ENCODE results near the gene LSS.
"Not testable (repeated sequence)": the region's sequence is repeated elsewhere in the genome, so short reads cannot be mapped to it uniquely, and the experiment has no call there.

DNA sequence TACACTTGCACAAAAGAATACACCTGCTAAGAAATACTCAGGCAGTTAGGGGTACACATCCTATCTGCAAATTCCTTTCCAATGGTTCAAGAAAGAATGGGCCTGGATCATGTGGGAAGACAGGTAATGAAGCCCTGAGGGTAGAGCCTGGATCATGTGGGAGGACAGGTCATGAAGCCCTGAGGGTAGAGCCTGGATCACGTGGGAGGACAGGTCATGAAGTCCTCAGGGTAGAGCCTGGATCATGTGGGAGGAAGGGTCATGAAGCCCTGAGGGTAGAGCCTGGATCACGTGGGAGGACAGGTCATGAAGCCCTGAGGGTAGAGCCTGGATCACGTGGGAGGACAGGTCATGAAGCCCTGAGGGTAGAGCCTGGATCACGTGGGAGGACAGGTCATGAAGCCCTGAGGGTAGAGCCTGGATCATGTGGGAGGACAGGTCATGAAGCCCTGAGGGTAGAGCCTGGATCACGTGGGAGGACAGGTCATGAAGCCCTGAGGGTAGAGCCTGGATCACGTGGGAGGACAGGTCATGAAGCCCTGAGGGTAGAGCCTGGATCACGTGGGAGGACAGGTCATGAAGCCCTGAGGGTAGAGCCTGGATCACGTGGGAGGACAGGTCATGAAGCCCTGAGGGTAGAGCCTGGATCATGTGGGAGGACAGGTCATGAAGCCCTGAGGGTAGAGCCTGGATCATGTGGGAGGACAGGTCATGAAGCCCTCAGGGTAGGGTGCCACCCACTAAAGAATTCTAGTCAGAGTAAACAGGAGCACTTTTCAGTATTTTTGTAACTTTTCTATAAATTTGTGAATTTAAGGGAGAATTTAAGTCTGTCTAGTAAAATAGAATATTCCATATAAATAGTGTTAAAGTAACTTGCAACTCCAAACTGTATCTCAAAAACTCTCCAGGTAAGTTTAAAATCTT lies 27.4 kb downstream of the LSS start:
- TF ChIP-seq, protein P1, sequence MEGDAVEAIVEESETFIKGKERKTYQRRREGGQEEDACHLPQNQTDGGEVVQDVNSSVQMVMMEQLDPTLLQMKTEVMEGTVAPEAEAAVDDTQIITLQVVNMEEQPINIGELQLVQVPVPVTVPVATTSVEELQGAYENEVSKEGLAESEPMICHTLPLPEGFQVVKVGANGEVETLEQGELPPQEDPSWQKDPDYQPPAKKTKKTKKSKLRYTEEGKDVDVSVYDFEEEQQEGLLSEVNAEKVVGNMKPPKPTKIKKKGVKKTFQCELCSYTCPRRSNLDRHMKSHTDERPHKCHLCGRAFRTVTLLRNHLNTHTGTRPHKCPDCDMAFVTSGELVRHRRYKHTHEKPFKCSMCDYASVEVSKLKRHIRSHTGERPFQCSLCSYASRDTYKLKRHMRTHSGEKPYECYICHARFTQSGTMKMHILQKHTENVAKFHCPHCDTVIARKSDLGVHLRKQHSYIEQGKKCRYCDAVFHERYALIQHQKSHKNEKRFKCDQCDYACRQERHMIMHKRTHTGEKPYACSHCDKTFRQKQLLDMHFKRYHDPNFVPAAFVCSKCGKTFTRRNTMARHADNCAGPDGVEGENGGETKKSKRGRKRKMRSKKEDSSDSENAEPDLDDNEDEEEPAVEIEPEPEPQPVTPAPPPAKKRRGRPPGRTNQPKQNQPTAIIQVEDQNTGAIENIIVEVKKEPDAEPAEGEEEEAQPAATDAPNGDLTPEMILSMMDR (IDR thresholded peaks at IDR 0.05), result not testable (repeated sequence)
- TF ChIP-seq POLR2A (IDR thresholded peaks at IDR 0.05), result not testable (repeated sequence)

Measured in lower leg skin (tissue), 3 donors.